HG03342 (cell line): Measurements from ENCODE around the gene CIAO3.

Experiments used
- ATAC-seq: cut with Tn5 transposase; IDR thresholded peaks from one replicate; pipeline ENCODE4 v1.9.1; 2021; ENCODE audit warnings: mild to moderate bottlenecking, moderate library complexity; ENCODE audit not compliant: unreplicated experiment

Gene CIAO3

DNA sequence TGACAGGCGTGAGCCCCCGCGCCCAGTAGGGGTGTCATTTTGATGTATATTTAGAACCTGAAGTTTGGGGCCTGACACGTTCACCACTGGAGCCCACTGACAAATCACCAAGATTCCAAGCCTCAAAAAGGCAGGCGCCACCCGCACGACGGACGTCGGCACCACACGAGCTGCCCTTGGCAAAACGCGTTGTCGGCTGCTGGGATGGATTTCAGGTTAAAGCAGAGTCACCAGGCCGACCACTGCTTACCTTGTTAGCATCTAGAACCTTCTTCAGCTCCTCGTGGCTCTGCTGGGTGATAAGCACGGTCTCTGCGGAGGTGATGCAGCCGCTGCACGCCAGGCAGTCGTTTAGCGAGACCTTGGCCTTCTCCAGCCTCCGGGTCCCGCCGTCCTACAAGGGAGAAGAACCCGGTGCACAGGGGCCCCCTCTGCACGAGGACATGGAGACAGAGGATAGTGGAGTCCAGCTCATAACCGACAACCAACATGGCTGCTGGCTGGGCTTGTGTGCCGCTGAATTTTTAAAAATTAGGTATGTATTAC lies 3.8 kb downstream of the CIAO3 start:
- no peak for ATAC-seq

DNA sequence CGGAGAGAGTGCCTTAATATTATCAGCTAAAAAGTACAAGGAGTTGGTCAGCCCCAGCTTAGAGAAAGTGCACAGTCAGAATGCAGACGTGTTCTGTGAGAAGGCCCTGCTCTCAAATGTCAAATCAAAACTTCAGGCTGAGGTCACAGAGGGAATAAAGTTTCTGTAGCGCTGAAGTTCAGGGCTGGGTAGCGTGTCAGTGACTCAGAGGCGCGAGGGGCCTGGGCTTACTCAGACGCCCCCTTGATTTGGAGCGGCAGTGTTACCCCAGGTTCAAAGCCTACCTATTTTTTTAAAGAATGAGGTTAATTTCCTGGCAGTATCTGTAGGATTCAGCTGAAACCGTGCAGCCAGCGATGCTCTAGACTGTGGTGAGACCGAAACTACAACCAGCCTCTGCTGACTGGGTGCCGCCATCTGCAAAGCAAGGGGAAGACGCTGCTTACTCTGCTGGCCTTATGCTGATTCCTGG lies 4.8 kb downstream of the CIAO3 start:
- ATAC-seq = no peak

DNA sequence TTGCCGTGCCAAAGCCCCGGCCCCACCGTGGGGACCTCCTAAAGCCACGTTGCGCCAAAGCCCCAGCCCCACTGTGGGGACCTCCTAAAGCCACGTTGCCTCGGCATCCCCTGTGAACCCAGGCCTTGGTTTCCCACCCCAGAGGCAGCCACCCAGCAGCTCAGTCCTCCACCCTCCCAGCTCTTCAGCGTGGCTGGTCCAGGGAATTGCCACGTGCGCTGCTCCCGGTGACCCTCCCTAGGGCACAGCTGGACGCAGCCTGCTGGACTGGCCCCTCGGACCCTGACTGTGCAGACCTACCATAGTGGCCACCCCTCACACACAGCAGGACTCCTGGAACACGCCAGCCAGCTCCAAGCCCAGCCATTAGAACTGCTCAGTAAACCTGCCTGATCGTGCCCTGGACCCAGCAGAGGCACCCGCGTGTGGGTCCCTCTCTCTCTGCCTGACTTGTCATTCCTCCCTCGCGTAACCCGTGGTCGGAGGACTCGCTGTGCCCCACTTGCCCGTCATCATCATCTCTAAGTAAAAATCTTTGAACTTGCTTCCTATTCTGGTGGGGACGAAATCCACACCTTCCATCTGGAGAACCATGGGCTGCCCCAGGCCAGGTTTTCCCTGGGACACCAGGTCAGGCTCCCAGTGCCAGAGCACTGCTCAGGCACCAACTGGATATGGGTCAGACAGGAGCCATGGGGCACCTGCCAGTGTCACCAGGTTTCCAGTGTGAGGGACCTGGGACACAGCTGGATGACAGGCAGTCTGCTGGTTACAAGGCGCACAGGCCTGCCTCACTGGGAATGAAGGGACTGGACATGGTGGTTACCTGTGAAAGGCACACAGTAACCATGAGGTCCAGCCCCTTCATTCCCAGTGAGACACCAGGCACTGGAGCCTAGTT lies 5.6 kb downstream of the CIAO3 start:
- ATAC-seq = no peak

DNA sequence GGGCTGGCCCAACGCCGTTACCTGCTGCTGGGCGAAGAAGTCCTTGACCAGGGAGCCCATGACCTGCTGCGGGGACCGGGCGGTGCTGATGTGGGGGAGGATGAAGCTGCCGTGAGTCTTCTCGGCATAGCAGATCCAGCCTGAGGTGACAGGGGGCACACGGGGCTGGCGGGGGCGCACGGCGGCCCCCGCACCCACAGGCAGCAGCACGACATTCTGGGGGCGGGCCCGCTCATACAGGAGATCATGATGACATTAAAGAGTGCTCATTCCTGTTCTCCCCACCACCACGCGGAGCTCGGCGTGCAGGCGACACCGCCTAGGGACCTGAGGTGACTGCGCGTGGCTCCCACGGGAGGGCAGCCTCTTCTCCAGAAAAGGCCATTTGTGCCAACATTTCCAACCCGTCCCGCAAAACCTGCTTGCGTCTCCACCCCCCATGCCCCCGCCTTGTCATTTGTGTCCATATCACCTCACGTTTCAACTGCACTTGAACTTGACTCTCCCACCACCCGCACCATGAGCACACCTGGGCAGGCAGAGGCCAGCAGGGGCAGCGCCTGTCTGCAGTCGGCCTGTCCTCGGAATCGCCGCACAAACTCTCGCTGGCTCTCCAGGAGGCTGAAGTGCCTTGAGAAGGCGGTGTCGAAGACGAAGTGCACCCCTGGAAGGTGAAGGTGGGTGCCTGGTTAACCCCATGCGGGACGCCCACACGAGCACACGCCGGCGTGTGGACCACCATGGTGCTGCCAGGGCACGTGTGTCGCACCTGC lies 6.4 kb downstream of the CIAO3 start:
- no peak for ATAC-seq

DNA sequence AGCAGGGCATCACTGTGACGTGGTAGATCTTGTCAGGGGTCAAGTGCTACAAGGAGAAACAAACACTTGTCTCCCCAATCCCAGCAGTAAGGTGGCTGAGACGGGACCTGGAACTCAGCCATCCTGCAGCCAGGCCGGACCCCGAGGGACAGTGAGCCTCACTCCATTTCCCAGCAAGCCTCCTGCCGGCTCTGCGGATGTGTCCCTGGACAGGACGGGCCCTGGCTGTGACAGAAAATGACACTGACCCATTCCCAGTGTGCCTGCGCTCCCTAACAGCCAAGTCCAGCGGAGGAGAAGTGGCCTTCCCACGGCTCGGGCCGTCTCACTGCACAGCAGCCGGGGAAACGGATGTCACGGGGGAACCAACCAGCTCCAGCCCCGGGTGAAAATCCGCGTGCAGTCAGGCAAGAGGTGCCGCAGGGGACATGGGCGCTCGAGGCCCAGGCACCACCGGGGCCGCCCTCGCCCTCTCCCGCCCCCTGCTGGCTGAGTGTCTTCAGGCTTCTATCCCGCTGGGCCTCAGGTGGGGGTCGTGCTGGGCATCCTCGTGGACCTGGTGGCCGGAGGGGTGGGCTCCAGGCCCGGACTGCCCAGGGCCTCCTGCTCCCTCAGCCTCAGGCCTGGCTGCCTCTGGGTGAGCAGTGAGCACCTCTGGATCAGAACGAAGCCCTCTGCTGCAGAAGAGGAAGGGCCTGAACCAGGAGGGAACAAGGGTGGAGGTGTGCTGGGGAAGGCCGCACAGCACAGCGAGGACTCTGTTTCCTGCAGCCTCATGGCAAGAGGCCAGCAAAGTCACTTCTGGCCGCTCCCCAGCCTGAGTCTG lies 7.2 kb downstream of the CIAO3 start:
- no peak for ATAC-seq

DNA sequence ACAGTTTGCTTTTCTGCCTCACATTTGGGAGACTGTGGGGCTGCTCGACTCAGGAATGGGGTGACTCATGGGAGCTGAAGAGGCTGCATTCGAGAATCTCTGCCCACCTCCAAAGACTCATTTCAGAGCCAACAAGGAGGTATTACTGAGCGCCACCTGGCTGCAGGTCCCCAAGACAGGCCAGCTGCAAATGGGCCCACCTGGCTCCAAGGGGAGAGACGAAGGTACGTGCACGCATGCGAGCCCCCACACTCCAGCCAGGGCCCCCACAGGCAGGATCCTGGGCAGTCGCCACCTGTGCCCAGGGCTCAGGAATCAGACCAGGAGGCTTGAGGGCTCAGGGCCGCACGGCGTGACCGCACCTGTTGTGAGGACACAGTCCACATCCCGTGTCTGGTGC lies 7.9 kb downstream of the CIAO3 start:
- no peak for ATAC-seq

DNA sequence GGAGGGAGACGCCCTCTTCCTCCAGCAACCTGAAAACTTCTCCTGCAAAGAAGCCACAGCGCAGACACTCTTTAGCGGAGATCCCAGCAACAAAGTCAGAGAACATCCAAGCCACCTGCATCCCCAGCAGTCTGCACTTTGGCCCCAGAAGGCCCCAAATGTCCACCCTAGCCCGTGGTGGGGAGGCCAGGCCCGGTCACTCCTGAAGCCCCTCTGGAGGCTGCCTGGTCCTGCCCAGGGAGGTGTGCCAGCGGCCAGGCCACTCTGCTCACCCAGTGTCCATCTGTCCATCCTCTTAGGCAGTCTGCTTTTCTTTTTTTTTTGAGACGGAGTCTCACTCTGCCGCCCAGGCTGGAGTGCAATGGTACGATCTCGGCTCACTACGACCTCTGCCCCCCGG lies 8.5 kb downstream of the CIAO3 start:
- no peak for ATAC-seq

DNA sequence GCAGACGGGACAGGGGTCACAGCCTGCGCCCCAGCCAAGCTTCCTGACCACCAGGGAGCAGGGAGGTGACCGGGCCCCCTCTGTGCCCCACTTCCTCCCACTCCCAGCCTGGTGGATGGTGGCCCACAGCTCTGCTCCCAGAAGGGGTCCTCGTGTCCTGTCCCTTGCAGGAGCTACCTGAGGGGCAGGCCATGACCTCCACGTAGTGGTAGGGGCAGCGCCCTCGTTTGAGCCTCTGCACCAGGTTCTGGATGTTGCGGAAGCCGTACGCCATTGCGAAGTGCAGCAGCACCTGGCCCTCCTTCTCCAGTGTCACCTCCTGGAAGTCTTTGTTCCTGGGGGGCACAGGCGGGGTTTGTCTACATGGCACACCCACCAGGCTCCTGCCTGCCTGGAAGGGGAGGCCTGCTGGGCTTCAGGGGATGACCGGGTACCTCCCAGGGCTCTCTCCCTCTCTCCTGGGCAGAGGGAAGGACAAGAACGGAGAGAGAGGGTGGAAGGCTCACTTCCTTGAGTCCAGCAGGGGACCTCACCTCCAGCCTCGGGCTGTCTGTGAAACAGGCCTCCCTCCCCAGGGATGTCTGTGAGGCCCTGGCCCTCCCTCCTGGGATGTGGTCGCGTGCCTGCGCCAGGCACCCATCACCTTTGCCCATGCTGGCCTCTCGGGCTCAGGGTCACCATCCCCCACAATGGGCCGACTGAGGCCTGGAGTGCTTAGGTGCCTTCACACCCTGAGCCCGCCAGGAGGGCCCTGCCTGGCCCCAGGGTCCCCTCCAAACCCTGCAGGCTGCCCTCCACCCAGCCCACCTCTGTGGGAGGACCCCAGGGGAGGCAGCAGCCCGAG lies 9.9 kb downstream of the CIAO3 start:
- no peak for ATAC-seq

DNA sequence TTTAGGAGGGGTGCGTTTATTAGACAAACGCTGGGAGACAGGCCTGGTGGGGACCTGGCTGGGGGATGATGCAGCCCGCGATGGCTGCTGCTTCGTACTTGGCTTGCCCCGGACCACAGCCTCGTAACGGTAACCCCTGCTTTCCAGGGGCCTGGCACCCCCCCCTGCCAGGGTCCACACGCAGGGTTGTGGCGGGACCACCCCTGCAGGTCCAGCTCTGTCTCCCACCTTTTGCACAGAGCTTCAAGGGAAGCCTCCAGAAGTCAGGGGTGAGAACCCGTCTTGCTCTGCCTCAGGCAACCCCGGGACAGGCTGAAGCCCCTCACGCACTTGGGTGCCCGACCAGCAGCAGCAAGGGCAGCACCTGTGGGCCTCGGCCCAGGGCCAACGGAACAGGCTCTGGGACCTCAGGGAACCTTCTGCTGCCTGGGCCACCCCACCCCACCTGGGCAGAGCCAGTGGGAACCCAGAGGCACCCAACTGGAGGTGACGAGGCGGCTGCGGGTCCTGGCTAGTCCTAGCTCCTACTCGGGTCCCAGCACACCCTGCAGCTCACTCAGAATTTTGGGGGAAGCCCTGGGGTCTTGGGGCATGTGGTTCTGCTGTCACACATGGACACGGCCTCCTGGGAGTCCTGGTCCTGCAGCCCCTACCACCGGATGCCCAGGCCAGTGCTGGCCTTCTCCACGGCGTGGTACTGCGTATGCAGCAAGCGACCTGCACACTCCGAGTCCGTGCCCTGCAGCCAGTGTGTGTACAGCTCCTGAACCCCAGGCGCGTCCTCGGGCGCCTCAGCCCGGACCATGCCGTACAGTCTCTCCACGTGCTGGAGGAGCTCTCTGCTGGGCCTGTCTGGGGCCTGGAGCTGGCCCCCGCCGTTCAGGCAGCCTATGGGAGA lies 10.8 kb downstream of the CIAO3 start:
- no peak for ATAC-seq

DNA sequence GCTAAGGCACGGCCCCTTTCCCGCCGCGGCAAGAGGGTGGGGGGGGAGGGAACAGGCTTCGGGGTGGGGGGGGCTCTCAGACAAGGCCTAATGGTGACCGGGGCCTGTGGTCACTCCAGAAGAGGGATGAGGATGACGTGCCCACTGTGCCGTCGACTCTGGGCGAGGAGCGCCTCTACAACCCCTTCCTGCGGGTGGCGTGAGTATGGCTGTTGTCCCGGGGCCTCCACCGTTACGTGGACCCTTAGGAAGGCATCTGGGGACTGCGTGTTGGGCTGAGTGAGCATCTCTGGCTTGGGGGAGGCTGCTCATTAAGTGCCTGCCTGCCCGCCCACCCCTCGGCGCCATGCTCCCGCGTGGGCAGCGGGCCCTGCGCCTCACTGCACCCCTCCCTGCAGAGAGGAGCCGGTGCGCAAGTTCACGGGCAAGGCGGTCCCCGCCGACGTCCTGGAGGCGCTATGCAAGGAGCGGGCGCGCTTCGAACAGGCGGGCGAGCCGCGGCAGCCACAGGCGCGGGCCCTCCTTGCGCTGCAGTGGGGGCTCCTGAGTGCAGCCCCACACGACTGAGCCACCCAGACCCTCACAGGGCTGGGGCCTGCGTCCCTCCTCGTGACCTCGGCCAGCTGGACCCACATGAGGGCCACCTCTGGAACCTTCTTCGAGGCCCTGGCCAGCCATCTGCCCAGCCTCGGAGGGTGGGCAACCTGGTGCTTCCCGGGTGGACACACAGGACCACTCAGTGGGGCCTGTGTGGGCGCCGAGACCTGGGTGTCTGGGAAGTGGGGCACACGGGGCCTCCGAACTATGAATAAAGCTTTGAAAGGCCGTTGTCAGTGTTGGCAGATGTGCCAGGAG lies 11.7 kb downstream of the CIAO3 start:
- no peak for ATAC-seq

DNA sequence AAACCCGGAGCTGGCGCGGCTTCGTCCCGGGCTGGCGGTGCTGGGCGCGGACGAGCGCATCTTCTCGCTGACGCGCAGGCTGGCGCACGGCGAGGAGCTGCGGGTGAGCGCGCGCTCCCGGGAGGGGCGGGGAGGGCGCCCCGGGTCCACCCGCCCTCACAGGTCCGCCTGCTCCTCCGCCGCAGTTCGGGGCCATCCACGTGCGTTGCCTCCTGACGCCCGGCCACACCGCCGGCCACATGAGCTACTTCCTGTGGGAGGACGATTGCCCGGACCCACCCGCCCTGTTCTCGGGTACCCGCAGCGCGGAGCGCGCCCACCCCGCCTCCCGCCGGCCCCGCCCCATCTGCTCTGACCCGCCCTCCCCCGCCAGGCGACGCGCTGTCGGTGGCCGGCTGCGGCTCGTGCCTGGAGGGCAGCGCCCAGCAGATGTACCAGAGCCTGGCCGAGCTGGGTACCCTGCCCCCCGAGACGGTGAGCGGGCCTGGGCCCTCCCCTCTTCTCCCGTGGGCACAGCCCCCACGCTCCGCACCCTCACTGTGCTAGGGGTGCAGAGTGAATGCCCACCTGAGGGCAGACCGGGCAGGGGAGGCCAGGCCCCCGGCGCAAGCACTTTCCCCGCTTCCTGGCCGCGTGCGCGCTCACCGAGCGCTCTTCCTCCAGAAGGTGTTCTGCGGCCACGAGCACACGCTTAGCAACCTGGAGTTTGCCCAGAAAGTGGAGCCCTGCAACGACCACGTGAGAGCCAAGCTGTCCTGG lies 12.5 kb downstream of the CIAO3 start:
- no peak for ATAC-seq

DNA sequence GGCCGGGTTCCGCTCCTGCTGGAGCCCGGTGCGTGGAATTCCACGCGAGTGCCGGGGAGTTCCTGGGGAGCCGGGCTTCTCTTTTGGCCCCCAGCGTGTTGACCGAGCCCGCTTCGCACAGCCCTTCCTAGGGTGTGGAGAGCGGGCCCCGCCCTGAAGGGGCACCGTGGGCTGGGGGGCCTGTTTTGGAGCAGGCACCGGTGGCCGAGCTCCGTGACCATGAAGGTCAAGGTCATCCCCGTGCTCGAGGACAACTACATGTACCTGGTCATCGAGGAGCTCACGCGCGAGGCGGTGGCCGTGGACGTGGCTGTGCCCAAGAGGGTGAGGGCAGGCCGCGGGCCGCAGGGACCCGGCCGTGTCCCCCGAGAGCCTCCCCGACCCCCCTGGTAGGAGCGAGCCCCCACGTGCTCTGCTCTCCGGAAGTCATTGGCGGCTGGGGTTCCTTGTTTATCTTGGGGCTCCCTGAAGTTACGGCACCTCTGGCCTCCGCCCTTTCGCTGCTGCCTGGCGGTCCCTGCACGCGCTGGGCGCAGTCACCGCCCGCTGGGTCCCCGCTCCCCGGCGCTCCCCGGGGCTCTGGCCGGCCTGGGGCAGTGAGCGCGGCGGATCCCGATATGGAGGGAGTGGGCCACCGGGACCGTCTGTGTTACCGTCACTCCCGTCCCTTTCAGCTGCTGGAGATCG lies 13.4 kb downstream of the CIAO3 start:
- ATAC-seq = no peak

DNA sequence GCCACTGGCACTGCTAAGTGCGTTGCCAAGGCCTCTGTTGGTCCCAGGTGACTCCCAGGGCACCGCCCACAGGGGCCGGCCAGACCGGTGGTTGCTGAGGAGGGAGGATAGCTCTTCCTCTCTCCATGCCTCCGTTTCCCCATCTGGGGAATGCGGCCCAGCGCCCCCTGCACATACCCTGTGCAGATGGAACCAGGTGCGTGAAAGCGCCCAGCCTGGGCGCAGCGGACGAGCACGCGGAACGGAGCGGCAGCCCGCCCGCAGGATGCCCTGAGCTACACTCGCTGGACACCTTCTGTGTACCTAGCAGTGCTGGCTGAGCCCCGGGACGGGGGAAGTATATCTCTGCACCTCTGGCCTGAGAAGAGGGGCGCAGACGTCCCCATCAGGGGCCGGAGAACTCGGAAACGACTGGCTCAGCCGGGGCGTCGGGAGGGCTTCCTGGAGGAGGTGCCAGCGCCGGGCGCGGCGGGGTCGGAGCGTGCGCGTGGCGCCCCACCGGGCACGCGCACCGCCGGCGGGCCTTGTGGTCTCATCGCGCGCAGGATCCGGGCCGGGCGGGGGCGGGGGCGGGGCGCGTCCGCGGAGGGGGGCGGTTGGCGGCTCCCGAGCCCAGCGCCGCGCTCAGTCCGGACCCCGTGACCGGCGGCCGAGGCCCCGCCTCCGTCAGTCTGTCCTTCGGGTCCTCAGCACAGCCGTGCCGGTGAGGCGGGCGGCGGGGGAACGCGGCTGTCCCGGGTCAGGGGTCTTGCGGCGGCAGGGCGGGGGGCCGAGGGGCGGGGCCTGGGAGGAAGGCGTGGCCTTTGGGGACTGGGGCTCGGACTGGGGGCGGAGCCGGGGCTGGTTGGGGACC lies 14.1 kb downstream of the CIAO3 start, which contains the start of the genes CCDC78 and HAGHL:
CCDC78 (minus strand) TSS at position 6 of the 853 bp plus-strand sequence. CDS start 76 bp downstream, outside the sequence.
HAGHL (plus strand) TSS at position 669 of the 853 bp plus-strand sequence. CDS start 404 bp downstream, outside the sequence.
- ATAC-seq = no peak

DNA sequence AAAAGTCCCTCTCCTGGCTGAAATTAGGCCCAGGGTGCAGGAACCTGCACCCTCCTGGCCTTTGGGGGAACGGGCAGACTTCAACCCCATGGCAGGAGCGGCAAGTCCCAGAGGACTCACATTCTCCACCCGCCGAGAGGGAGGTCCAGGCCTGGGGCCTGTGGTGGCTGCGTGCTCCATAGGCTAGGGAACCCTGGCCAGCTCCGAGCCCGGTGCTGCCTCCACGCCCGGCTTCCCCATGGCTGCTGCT lies 14.7 kb downstream of the CIAO3 start:
- no peak for ATAC-seq

DNA sequence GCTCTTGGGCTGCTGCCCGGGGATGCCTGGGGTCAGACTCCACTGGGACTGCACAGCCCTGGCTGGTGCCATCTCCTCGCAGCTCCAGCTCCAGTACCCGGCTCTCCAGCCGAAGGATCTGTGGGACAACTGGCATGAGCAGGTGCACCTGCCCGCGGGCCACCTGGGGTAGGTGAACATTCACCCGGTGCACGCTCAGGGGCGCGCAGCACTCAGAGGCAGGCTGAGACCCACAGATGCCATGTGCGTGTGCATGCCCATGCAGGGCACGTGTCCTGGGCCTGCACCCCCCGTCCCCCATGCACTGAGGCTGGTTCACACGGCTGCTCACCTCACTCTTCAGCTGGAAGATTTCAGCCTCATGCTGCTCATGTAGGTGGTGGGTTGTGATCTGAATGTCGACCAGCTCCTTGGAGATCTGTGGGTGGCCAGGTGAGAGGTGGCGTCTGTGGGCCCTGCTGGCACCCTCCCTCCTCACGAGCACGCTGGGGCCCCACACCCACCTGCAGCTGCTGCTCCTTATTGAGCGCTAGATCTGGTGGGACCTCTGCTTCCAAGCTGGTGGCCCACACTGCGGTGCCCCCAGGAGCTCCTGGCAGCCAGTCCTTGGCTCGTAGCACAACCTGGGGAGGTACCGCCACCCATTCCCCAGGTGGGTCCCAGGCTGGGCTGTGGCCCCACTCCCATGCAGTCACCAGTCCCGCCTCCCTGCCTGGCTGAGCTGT lies 15.2 kb downstream of the CIAO3 start:
- no peak for ATAC-seq
